GM12878 (cell line): ENCODE measurements around the gene SP2. TPM values are rescaled to one million over a fixed set of nuclear protein-coding genes. Genes with fewer than 3 reads are reported as not detected.

Experiments used
- ATAC-seq: fragments of 200-7000 bp; cut with Tn5 transposase; 3 replicates; pipeline ENCODE4 v1.9.1; 2020; ENCODE audit warnings: mild to moderate bottlenecking, moderate library complexity
- BruUV-seq: library from RNA; stranded (reverse); fragments of 400-500 nt; replicated peaks from 2 replicates; lab custom pipeline; 2021; lab: Mats Ljungman, UMichigan
- CTCF ChIA-PET: fragments of 300-600 bp; sonication (Branson Sonifier 250); formaldehyde crosslinking; extraction: SDS; loops from one replicate; lab custom pipeline; 2021; ENCODE audit warnings: inconsistent platforms; lab: Yijun Ruan, JAX
- POLR2A ChIA-PET: fragments of 350-600 bp; formaldehyde crosslinking; extraction: SDS; loops from one replicate; lab custom pipeline; 2021; ENCODE audit warnings: inconsistent platforms; lab: Charles Lee
- RAD21 ChIA-PET: fragments of 300-600 bp; sonication (Branson Sonifier 250); formaldehyde crosslinking; loops from one replicate; lab custom pipeline; 2023; ENCODE audit warnings: antibody characterized with exemption; ENCODE audit not compliant: unreplicated experiment; lab: Charles Lee
- SMC1A ChIA-PET: fragments of 300-600 bp; sonication (Branson Sonifier 250); formaldehyde crosslinking; loops from one replicate; lab custom pipeline; 2023; ENCODE audit not compliant: unreplicated experiment, uncharacterized antibody; lab: Charles Lee
- DNase-seq: peaks from one replicate; pipeline ENCODE4 v3.0.0-alpha.2; 2011; ENCODE audit warnings: low read depth, low spot score
- FAIRE-seq: peaks from 3 replicates; lab custom pipeline; 2011; peaks lifted over from hg19 to GRCh38; lab: Jason Lieb, UNC
- H2AFZ ChIP-seq: 2 replicates; pipeline ENCODE4 v1.6.0; 2011; ENCODE audit warnings: low read depth, low read length, control low read depth; ENCODE audit not compliant: control insufficient read depth
- H3K27ac ChIP-seq: 2 replicates; pipeline ENCODE4 v1.5.1; 2011; ENCODE audit warnings: control low read depth; ENCODE audit not compliant: control insufficient read depth, insufficient read depth
- H3K27me3 ChIP-seq, 2 experiments: replicated peaks in 1 of 2; 2 replicates each; pipeline versions ENCODE4 v1.6.0 to v1.6.1; 2011; ENCODE audit warnings: low read length in 1 of 2; ENCODE audit not compliant: control insufficient read depth in 2 of 2, insufficient read depth in 2 of 2
- H3K36me3 ChIP-seq, 2 experiments: 2 replicates each; pipeline ENCODE4 v1.5.1; 2011; ENCODE audit warnings: low read length in 1 of 2; ENCODE audit not compliant: control insufficient read depth in 2 of 2, insufficient read depth in 2 of 2
- H3K4me1 ChIP-seq: 2 replicates; pipeline ENCODE4 v1.6.1; 2011; ENCODE audit warnings: mild to moderate bottlenecking, low read length, moderate library complexity, mixed read lengths; ENCODE audit not compliant: control insufficient read depth, insufficient read depth
- H3K4me2 ChIP-seq: 2 replicates; pipeline ENCODE4 v1.6.0; 2011; ENCODE audit warnings: control low read depth; ENCODE audit not compliant: control insufficient read depth, insufficient read depth
- H3K4me3 ChIP-seq: fragments of 200-600 bp; sonication (generic); 2 replicates; pipeline ENCODE4 v1.5.1; 2016
- H3K79me2 ChIP-seq: 2 replicates; pipeline ENCODE4 v1.6.0; 2011; ENCODE audit warnings: low read length; ENCODE audit not compliant: control insufficient read depth, insufficient read depth
- H3K9ac ChIP-seq: 2 replicates; pipeline ENCODE4 v1.8.0; 2011; ENCODE audit warnings: low read length, control low read depth, mixed read lengths; ENCODE audit not compliant: control insufficient read depth, insufficient read depth
- H3K9me3 ChIP-seq: replicated peaks from 3 replicates; pipeline ENCODE4 v1.5.1; 2011; ENCODE audit warnings: mild to moderate bottlenecking, low read length; ENCODE audit not compliant: control insufficient read depth, insufficient read depth
- H4K20me1 ChIP-seq: 2 replicates; pipeline ENCODE4 v1.6.0; 2011; ENCODE audit not compliant: control insufficient read depth, insufficient read depth
- ATF3 ChIP-seq: IDR thresholded peaks from 2 replicates; pipeline ENCODE4 v1.6.1; 2011; ENCODE audit warnings: low read depth, mild to moderate bottlenecking, low read length, moderate library complexity, borderline replicate concordance; ENCODE audit errors: extremely low read depth
- BHLHE40 ChIP-seq, 2 experiments: fragments of 450-650 bp in 1 of 2; IDR thresholded peaks; 2 replicates each; pipeline ENCODE4 v1.6.1; 2011 to 2017; ENCODE audit warnings: low read depth in 2 of 2, borderline replicate concordance in 1 of 2, improper control_type of control experiment in 1 of 2, low read length in 1 of 2, mild to moderate bottlenecking in 1 of 2
- CBX3 ChIP-seq: fragments of 200-600 bp; sonication (generic); IDR thresholded peaks from 2 replicates; pipeline ENCODE4 v1.6.1; 2016; ENCODE audit warnings: low read depth, borderline replicate concordance
- E2F8 ChIP-seq: fragments of 450-650 bp; IDR thresholded peaks from 2 replicates; pipeline ENCODE4 v1.6.1; 2018; ENCODE audit warnings: mild to moderate bottlenecking, low read depth, moderate library complexity; ENCODE audit not compliant: partially characterized antibody
- E4F1 ChIP-seq: fragments of 450-650 bp; IDR thresholded peaks from 2 replicates; pipeline ENCODE4 v1.6.1; 2018; ENCODE audit warnings: borderline replicate concordance, mild to moderate bottlenecking; ENCODE audit not compliant: partially characterized antibody
- MYB ChIP-seq: fragments of 150-350 bp; IDR thresholded peaks from 2 replicates; pipeline ENCODE4 v1.6.1; 2014; ENCODE audit warnings: mild to moderate bottlenecking, low read depth, low read length, borderline replicate concordance
- NFYB ChIP-seq: IDR thresholded peaks from 2 replicates; pipeline ENCODE4 v1.6.1; 2011; ENCODE audit warnings: low read depth, mild to moderate bottlenecking, low read length, improper control_type of control experiment, moderate library complexity; ENCODE audit not compliant: insufficient read depth
- NKRF ChIP-seq: fragments of 450-650 bp; conservative IDR thresholded peaks from 2 replicates; pipeline ENCODE4 v1.6.1; 2017; ENCODE audit warnings: mild to moderate bottlenecking, moderate library complexity
- RB1 ChIP-seq: fragments of 450-650 bp; formaldehyde crosslinking; IDR thresholded peaks from 2 replicates; pipeline ENCODE4 v1.6.1; 2017; ENCODE audit warnings: mild to moderate bottlenecking, borderline replicate concordance
- WGBS: methylation state at CpG from one replicate; pipeline ENCODE4 v1.1.6; 2016; ENCODE audit warnings: low lambda C conversion rate; ENCODE audit not compliant: insufficient replicate concordance, insufficient coverage; ENCODE audit errors: missing lambda C conversion rate; 5-methylcytosine and 5-hydroxymethylcytosine counted together
- in situ Hi-C: fragments of 300-500 bp; cut with MboI; formaldehyde crosslinking; loops from 9 replicates; pipeline ENCODE4 v1.14.3; 2018; ENCODE audit warnings: mixed read lengths
- intact Hi-C: fragments of 100-400 bp; cut with micrococcal nuclease; formaldehyde crosslinking; loops from one replicate; pipeline ENCODE4 v1.14.2; 2022; ENCODE audit not compliant: unreplicated experiment
- polyA plus RNA-seq, 11 experiments: library from polyadenylated mRNA; depleted of rRNA in 4 of 11; unstranded in 6 of 11; stranded (reverse) in 5 of 11; fragments of >200 nt; fragmentation: Nextera tagmentation in 4 of 11; fragmentation: Illumina TruSeq in 1 of 11; extraction: Ambion mirVana in 4 of 11; extraction: Trizol in 1 of 11; gene quantifications; 1 replicate in 1 of 11; 2 replicates in 10 of 11; pipeline versions ENCODE4 v1.2.1 to v1.2.3, GENCODE V29; 2011 to 2016; ENCODE audit warnings: inconsistent platforms in 2 of 11, missing spikeins in 2 of 11, low read depth in 1 of 11
- total RNA-seq, 4 experiments: library from RNA; depleted of rRNA in 3 of 4; stranded (reverse); fragments of >200 nt in 3 of 4; fragmentation: Illumina TruSeq in 1 of 4; extraction: Trizol in 1 of 4; gene quantifications; 2 replicates each; pipeline versions ENCODE4 v1.2.1 to v1.2.3, GENCODE V29; 2013 to 2021

Gene SP2
- total and polyA plus RNA-seq, 10 of the 15 experiments (the other 5 are each of a cell fraction or from before 2014, with no cell fraction given) = 1.2 to 19.1 (median 4.8) TPM

GRCh38 chr17:47928415-47928814, 32.4 kb downstream of the SP2 start:
- H3K36me3 ChIP-seq = peaks cover 0 to 4% of the 10 kb centered on the region in 2 experiments; a peak in 3 of 4 replicates
- H3K79me2 ChIP-seq = no peaks in the 10 kb centered on the region
- no peak overlapping the region for H2AFZ ChIP-seq
- SMC1A ChIA-PET = interaction anchor here (1.1 kb wide), 1 partner anchor 9 kb away, joined by 3 read pairs; no protein-coding TSS in a partner anchor
- FAIRE-seq (no peak), DNase-seq (no peak), ATAC-seq (no peak)
- H3K27ac ChIP-seq = no peak overlapping the region
- no peak overlapping the region for H3K4me3 ChIP-seq
- in situ Hi-C loops = no loop called here
- no peak overlapping the region for H3K4me2 ChIP-seq
- RAD21 ChIA-PET = interaction anchor here (1.2 kb wide), 1 partner anchor 88 kb away, joined by 3 read pairs; the partner anchor contains the start of gene SCRN2
- CTCF ChIA-PET = interaction anchor here (1.2 kb wide), 1 partner anchor 22 kb away, joined by 4 read pairs; no protein-coding TSS in a partner anchor
- intact Hi-C loops = no loop called here
- H4K20me1 ChIP-seq = no peaks in the 10 kb centered on the region
- no TSS peak for BruUV-seq
- 97% methylated on average over 2 of the region's 2 CpGs for WGBS
- no peak overlapping the region for H3K9ac ChIP-seq
- TF ChIP-seq BHLHE40 (IDR thresholded peaks at IDR 0.05; ENCODE audit: borderline replicate concordance in 1 of 2, low read depth in 2 of 2, low read length in 1 of 2) (no peak), E2F8 (no peak), NKRF (no peak), ATF3 (no peak), E4F1 (no peak), NFYB (no peak), CBX3 (no peak), MYB (no peak), RB1 (no peak)
- no peaks in the 10 kb centered on the region for H3K9me3 ChIP-seq
- POLR2A ChIA-PET = no interaction called here
- no peaks in the 10 kb centered on the region for H3K27me3 ChIP-seq
- H3K4me1 ChIP-seq = no peaks in the 10 kb centered on the region
